ENCODE results near the gene BDKRB1. TPM values are rescaled to one million over a fixed set of nuclear protein-coding genes. Genes with fewer than 3 reads are reported as not detected.

The BDKRB1 gene
- total and polyA plus RNA-seq, 2 donors (not counting 3 experiments of a cell fraction or from before 2014, with no cell fraction given): not detected

DNA sequence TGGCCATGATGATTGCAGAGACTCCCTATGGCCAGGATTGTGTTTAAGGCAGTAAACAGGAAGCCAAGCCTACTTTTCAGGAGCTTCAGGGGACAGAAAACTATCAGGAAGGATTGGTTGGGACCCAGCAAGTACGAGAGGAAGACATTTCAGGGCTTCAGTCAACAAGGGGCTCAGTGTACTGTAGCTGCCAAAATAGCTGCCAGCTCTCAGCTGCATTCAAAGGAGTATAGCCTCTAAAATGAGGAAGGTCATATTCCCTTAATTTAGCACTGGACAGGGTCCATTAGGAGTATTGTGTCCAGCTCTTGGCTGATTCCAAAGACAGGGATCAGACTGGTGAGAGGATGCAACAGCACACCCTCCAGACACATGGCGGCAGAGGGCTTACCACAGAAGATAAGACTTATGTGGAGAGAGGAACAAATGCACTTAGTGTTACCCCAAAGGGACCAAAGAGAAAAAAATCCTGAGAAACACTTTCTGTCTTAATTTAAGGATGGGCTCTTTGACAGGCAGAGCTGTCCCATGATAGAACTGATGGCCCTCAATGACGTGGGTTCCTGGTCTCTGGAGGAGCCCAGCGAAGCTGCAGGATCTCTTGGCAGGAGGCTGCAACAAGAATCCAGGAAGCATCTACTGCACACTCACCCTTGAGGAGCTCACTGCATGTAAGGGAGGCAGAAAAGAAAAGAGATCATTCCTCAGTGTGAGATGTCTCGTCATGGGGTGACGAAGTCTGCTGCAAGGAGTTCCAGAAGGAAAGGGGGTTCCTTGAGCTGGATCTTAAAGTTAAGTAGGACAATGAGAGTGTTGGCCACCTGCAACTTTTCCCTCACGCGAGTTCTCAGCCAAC, 14.8 kb downstream of the BDKRB1 start:
- Histone ChIP-seq H3K9ac (replicated peaks; ENCODE audit: extremely low read depth, insufficient read depth, low read length) (no peak overlapping the region), H3K4me1 (ENCODE audit: control insufficient read depth, extremely low read depth, insufficient read depth, low read length) (no peaks in the 10 kb centered on the region), H4K20me1 (replicated peaks; ENCODE audit: control insufficient read depth, extremely low read depth, insufficient read depth, low read length) (no peaks in the 10 kb centered on the region), H3K79me2 (ENCODE audit: control insufficient read depth, insufficient read depth, low read length) (no peaks in the 10 kb centered on the region), H3K27me3 (ENCODE audit: control insufficient read depth in 2 of 2, insufficient read depth in 2 of 2, low read length in 2 of 2) (no peaks in the 10 kb centered on the region), H2AFZ (ENCODE audit: low read depth, low read length) (no peak overlapping the region), H3K4me3 (replicated peaks in 1 of 3; ENCODE audit: insufficient read depth in 1 of 3, low read depth in 1 of 3, low read length in 3 of 3) (no peak overlapping the region), H3K9me1 (replicated peaks; ENCODE audit: control insufficient read depth, extremely low read depth, insufficient read depth, low read length) (no peaks in the 10 kb centered on the region), H3K9me3 (replicated peaks; ENCODE audit: control insufficient read depth, insufficient read depth, low read length) (no peaks in the 10 kb centered on the region), H3K27ac (ENCODE audit: insufficient read depth, low read depth, low read length) (no peak overlapping the region), H3K36me3 (ENCODE audit: control insufficient read depth in 2 of 2, extremely low read depth in 1 of 2, insufficient read depth in 2 of 2, low read length in 2 of 2) (no peaks in the 10 kb centered on the region), H3K4me2 (ENCODE audit: insufficient read depth, low read length) (no peak overlapping the region)
- dilution Hi-C loops (cut with MboI; ENCODE audit: extremely low pct_ligation_motif_present, low sequenced_read_pairs) (no loop called here), intact Hi-C loops (cut with micrococcal nuclease) (no loop called here)
- FAIRE-seq: no peak
- ChIA-PET POLR2A (no interaction called here), CTCF (no interaction called here)
- DNase-seq (ENCODE audit: low read depth, low spot score): no peak
- no TSS peak for BruUV-seq (replicated peaks)
- TF ChIP-seq MAX (IDR thresholded peaks at IDR 0.05; ENCODE audit: insufficient read depth, insufficient read length): no peak
- no peak for TF ChIP-seq POLR2A (IDR thresholded peaks at IDR 0.05; ENCODE audit: low read depth, low read length)
- no peak for TF ChIP-seq JUN (IDR thresholded peaks at IDR 0.05; ENCODE audit: borderline replicate concordance, insufficient read depth, insufficient read length, low read depth)

DNA sequence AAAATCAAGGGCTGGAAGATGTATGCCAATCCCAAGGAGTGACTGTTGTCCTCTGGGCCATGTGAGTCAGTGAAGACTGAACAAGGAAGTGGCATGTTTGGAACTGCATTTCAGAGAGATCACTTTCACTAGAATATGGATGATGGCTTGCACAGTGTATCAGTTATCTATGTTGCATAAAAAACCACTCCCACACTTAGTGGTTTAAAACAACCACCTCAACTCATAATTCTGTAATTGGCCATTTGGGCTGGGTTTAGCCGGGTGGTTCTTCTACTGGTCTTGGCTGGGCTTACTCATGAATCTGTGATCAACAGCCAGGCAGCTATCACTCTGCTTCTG, 15.4 kb downstream of the BDKRB1 start:
- Histone ChIP-seq H4K20me1 (replicated peaks; ENCODE audit: control insufficient read depth, extremely low read depth, insufficient read depth, low read length) (no peaks in the 10 kb centered on the region), H3K9me1 (replicated peaks; ENCODE audit: control insufficient read depth, extremely low read depth, insufficient read depth, low read length) (no peaks in the 10 kb centered on the region), H3K9me3 (replicated peaks; ENCODE audit: control insufficient read depth, insufficient read depth, low read length) (no peaks in the 10 kb centered on the region), H3K27me3 (ENCODE audit: control insufficient read depth in 2 of 2, insufficient read depth in 2 of 2, low read length in 2 of 2) (no peaks in the 10 kb centered on the region), H3K27ac (ENCODE audit: insufficient read depth, low read depth, low read length) (no peak overlapping the region), H3K4me2 (ENCODE audit: insufficient read depth, low read length) (no peak overlapping the region), H2AFZ (ENCODE audit: low read depth, low read length) (no peak overlapping the region), H3K79me2 (ENCODE audit: control insufficient read depth, insufficient read depth, low read length) (no peaks in the 10 kb centered on the region), H3K4me1 (ENCODE audit: control insufficient read depth, extremely low read depth, insufficient read depth, low read length) (no peaks in the 10 kb centered on the region), H3K4me3 (replicated peaks in 1 of 3; ENCODE audit: insufficient read depth in 1 of 3, low read depth in 1 of 3, low read length in 3 of 3) (no peak overlapping the region), H3K9ac (replicated peaks; ENCODE audit: extremely low read depth, insufficient read depth, low read length) (no peak overlapping the region), H3K36me3 (ENCODE audit: control insufficient read depth in 2 of 2, extremely low read depth in 1 of 2, insufficient read depth in 2 of 2, low read length in 2 of 2) (no peaks in the 10 kb centered on the region)
- no peak for TF ChIP-seq JUN (IDR thresholded peaks at IDR 0.05; ENCODE audit: borderline replicate concordance, insufficient read depth, insufficient read length, low read depth)
- no peak for TF ChIP-seq EZH2 (IDR thresholded peaks at IDR 0.05; ENCODE audit: borderline replicate concordance, low read depth, low read length, severe bottlenecking)
- TF ChIP-seq POLR2AphosphoS5 (IDR thresholded peaks at IDR 0.05; ENCODE audit: insufficient read depth, low read depth, low read length): no peak
- TF ChIP-seq GATA2 (IDR thresholded peaks at IDR 0.05; ENCODE audit: insufficient read depth, insufficient read length, low read depth, low read length): no peak
- no peak for TF ChIP-seq FOS (IDR thresholded peaks at IDR 0.05; ENCODE audit: borderline replicate concordance, insufficient read depth, low read length)
- no peak for TF ChIP-seq MAX (IDR thresholded peaks at IDR 0.05; ENCODE audit: insufficient read depth, insufficient read length)
- no peak for TF ChIP-seq CTCF (IDR thresholded peaks at IDR 0.05; ENCODE audit: extremely low read depth in 1 of 2, insufficient read depth in 1 of 2, low read depth in 1 of 2, low read length in 2 of 2)
- no peak for TF ChIP-seq POLR2A (IDR thresholded peaks at IDR 0.05; ENCODE audit: low read depth, low read length)
- TF ChIP-seq MYC (IDR thresholded peaks at IDR 0.05; ENCODE audit: low read depth, low read length): no peak
- no peak for FAIRE-seq
- CTCF ChIA-PET: no interaction called here
- POLR2A ChIA-PET: no interaction called here
- dilution Hi-C loops (cut with MboI; ENCODE audit: extremely low pct_ligation_motif_present, low sequenced_read_pairs) (no loop called here), intact Hi-C loops (cut with micrococcal nuclease) (no loop called here)
- BruUV-seq (replicated peaks): no TSS peak
- DNase-seq (ENCODE audit: low read depth, low spot score): no peak
